Testis (tissue), 3 donors: ENCODE results near the gene NEK5. TPM values are rescaled to one million over a fixed set of nuclear protein-coding genes. Genes with fewer than 3 reads are reported as not detected.

Experiments used
- DNase-seq: peaks from one replicate; pipeline ENCODE4 v3.0.0-alpha.2; 2019
- H3K27ac ChIP-seq, 2 donors: fragments of 200-600 bp; sonication (generic); one replicate each; pipeline ENCODE4 v1.5.1; 2019
- H3K27me3 ChIP-seq: fragments of 200-600 bp; sonication (generic); one replicate; pipeline ENCODE4 v1.5.1; 2019
- H3K36me3 ChIP-seq: fragments of 200-600 bp; sonication (generic); one replicate; pipeline ENCODE4 v1.5.1; 2017; ENCODE audit warnings: low read depth; ENCODE audit errors: missing control alignments
- H3K4me1 ChIP-seq: fragments of 200-600 bp; sonication (generic); one replicate; pipeline ENCODE4 v1.5.1; 2019
- H3K4me3 ChIP-seq, 2 donors: fragments of 200-600 bp; sonication (generic); one replicate each; pipeline ENCODE4 v1.5.1; 2017 to 2019
- H3K9me3 ChIP-seq: fragments of 200-600 bp; sonication (generic); one replicate; pipeline ENCODE4 v1.5.1; 2017
- POLR2A ChIP-seq: fragments of 450-650 bp; IDR thresholded peaks from one replicate; pipeline ENCODE4 v1.6.1; 2017; ENCODE audit warnings: antibody characterized with exemption, mild to moderate bottlenecking, moderate library complexity
- WGBS, 2 donors: methylation state at CpG; one replicate each; pipeline ENCODE4 v1.1.5; 2018; 5-methylcytosine and 5-hydroxymethylcytosine counted together
- intact Hi-C: fragments of 100-400 bp; cut with DNase I; formaldehyde crosslinking; loops from one replicate; pipeline ENCODE4 v1.15.1; 2023; ENCODE audit warnings: low total_unique reads
- polyA plus RNA-seq: library from polyadenylated mRNA; stranded (reverse); fragments of 350-450 nt; fragmentation: Illumina TruSeq; extraction: RNeasy Lipid Tissue Mini Kit (QIAGEN cat#74804); gene quantifications from one replicate; pipeline ENCODE4 v1.2.3, GENCODE V29; 2014; ENCODE audit warnings: low read depth, low replicate concordance; ENCODE audit not compliant: insufficient read depth
- total RNA-seq, 2 donors: library from RNA; depleted of rRNA; stranded (reverse); fragments of >200 nt; gene quantifications; one replicate each; pipeline ENCODE4 v1.2.3, GENCODE V29; 2016
- TF ChIP-seq, protein P1 (sequence below), 3 experiments: fragments of 450-650 bp in 2 of 3; fragments of 200-600 bp in 1 of 3; sonication (generic) in 1 of 3; IDR thresholded peaks; one replicate each; pipeline ENCODE4 v1.5.1; 2016 to 2019; ENCODE audit warnings: antibody characterized with exemption in 3 of 3, mild to moderate bottlenecking in 2 of 3, moderate library complexity in 1 of 3

The NEK5 gene
- total and polyA plus RNA-seq, 3 donors from 2014 or later: 9.2 to 17.3 (median 9.5) TPM

DNA sequence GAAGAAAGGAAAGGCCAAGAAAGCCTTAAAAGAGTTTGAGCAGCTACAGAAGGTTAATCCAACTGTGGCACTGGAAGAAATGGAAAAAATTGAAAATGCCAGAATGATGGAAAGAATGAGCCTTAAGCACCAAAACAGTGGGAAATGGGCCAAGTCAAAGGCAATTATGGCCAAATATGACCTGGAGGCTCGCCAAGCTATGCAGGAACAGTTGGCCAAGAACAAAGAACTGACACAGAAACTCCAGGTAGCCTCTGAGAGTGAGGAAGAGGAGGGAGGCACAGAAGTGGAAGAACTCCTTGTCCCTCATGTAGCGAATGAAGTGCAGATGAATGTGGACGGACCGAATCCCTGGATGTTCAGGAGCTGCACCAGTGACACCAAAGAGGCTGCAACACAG is 99.3 kb downstream of the NEK5 start:
- 90 to 93% methylated on average over 4 of the region's 4 CpGs for WGBS, 2 donors
- TF ChIP-seq, protein P1, sequence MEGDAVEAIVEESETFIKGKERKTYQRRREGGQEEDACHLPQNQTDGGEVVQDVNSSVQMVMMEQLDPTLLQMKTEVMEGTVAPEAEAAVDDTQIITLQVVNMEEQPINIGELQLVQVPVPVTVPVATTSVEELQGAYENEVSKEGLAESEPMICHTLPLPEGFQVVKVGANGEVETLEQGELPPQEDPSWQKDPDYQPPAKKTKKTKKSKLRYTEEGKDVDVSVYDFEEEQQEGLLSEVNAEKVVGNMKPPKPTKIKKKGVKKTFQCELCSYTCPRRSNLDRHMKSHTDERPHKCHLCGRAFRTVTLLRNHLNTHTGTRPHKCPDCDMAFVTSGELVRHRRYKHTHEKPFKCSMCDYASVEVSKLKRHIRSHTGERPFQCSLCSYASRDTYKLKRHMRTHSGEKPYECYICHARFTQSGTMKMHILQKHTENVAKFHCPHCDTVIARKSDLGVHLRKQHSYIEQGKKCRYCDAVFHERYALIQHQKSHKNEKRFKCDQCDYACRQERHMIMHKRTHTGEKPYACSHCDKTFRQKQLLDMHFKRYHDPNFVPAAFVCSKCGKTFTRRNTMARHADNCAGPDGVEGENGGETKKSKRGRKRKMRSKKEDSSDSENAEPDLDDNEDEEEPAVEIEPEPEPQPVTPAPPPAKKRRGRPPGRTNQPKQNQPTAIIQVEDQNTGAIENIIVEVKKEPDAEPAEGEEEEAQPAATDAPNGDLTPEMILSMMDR (IDR thresholded peaks at IDR 0.05): no peak
- no peak for DNase-seq
- Histone ChIP-seq H3K36me3 (no peaks in the 10 kb centered on the region), H3K4me3 (no peak overlapping the region), H3K27me3 (no peaks in the 10 kb centered on the region), H3K27ac (no peak overlapping the region), H3K4me1 (no peaks in the 10 kb centered on the region), H3K9me3 (no peaks in the 10 kb centered on the region)
- intact Hi-C loops: no loop called here

- Histone ChIP-seq H3K4me1 (no peaks in the 10 kb centered on the region), H3K27me3 (no peaks in the 10 kb centered on the region), H3K36me3 (no peaks in the 10 kb centered on the region), H3K9me3 (no peaks in the 10 kb centered on the region), H3K4me3 (no peak overlapping the region), H3K27ac (no peak overlapping the region)
- TF ChIP-seq, protein P1 (IDR thresholded peaks at IDR 0.05): no peak
- TF ChIP-seq POLR2A: no peak
- DNase-seq: no peak
- WGBS, 2 donors: 100% methylated on average over 1 of the region's 1 CpG
- intact Hi-C loops: no loop called here
Measured at GRCh38 chr13:52027832-52028231, 101.0 kb downstream of the NEK5 start.

DNA sequence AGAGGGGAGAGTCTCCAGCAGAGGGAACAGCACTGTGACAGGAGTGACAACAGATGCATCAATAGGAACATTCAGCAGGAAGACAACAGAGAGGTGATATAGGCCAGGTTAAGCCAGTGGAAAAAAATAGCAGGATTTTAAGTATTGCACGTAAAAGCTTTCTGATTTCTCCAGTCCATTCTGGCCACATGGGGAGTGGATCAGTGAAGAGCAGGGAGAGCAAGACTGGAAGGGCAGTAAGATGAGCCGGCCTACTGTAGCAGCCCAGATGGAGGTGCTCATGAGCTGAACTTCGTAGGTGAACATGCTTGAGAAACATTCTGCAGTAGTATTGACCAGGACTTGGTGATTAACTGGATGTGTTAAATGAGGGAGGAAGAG is 102.6 kb downstream of the NEK5 start:
- DNase-seq: no peak
- Histone ChIP-seq H3K4me3 (no peak overlapping the region), H3K9me3 (no peaks in the 10 kb centered on the region), H3K4me1 (no peaks in the 10 kb centered on the region), H3K27me3 (no peaks in the 10 kb centered on the region), H3K36me3 (no peaks in the 10 kb centered on the region), H3K27ac (no peak overlapping the region)
- TF ChIP-seq, protein P1 (IDR thresholded peaks at IDR 0.05): no peak
- no peak for TF ChIP-seq POLR2A
- 93 to 97% methylated on average over 3 of the region's 3 CpGs for WGBS, 2 donors
- intact Hi-C loops: no loop called here

- Histone ChIP-seq H3K9me3 (no peaks in the 10 kb centered on the region), H3K4me3 (no peak overlapping the region), H3K27me3 (no peaks in the 10 kb centered on the region), H3K4me1 (no peaks in the 10 kb centered on the region), H3K27ac (no peak overlapping the region), H3K36me3 (no peaks in the 10 kb centered on the region)
- no peak for TF ChIP-seq POLR2A
- TF ChIP-seq, protein P1 (IDR thresholded peaks at IDR 0.05): no peak
- 95 to 96% methylated on average over 8 of the region's 8 CpGs for WGBS, 2 donors
- intact Hi-C loops: no loop called here
- no peak for DNase-seq
Measured at GRCh38 chr13:52025475-52026245, 103.2 kb downstream of the NEK5 start.

DNA sequence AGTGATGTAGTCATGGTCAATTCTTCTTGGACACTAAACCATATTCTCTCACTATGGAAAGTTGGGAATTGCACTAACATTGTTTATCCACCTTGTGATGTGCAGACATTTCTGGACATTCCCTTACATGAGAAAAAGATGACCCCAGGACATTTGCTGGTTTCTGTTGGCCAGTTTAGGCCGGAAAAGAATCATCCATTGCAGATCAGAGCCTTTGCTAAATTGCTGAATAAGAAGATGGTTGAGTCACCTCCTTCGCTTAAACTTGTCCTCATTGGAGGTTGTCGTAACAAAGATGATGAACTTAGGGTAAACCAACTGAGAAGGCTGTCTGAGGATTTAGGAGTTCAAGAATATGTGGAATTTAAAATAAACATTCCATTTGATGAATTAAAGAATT is 104.4 kb downstream of the NEK5 start, which contains the start of gene UTP14C:
UTP14C (plus strand) TSS at position 211 of the 400 bp plus-strand sequence. CDS start 4,114 bp downstream, outside the sequence.
- H3K4me1 ChIP-seq: no peaks in the 10 kb centered on the region
- 97% methylated on average over 3 of the region's 3 CpGs for WGBS, 2 donors
- intact Hi-C loops: no loop called here
- no peaks in the 10 kb centered on the region for H3K36me3 ChIP-seq
- no peak for DNase-seq
- no peaks in the 10 kb centered on the region for H3K9me3 ChIP-seq
- no peak within 1 kb of the TSS for H3K4me3 ChIP-seq
- no peaks in the 10 kb centered on the region for H3K27me3 ChIP-seq
- H3K27ac ChIP-seq: no peak within 1 kb of the TSS
- TF ChIP-seq POLR2A: no peak
- TF ChIP-seq, protein P1 (IDR thresholded peaks at IDR 0.05): no peak
